ENCODE results near the gene ACADVL. TPM values are rescaled to one million over a fixed set of nuclear protein-coding genes. Genes with fewer than 3 reads are reported as not detected.

Gene ACADVL
- total and polyA plus RNA-seq, 8 donors, result 285 to 654 (median 381) TPM

DNA sequence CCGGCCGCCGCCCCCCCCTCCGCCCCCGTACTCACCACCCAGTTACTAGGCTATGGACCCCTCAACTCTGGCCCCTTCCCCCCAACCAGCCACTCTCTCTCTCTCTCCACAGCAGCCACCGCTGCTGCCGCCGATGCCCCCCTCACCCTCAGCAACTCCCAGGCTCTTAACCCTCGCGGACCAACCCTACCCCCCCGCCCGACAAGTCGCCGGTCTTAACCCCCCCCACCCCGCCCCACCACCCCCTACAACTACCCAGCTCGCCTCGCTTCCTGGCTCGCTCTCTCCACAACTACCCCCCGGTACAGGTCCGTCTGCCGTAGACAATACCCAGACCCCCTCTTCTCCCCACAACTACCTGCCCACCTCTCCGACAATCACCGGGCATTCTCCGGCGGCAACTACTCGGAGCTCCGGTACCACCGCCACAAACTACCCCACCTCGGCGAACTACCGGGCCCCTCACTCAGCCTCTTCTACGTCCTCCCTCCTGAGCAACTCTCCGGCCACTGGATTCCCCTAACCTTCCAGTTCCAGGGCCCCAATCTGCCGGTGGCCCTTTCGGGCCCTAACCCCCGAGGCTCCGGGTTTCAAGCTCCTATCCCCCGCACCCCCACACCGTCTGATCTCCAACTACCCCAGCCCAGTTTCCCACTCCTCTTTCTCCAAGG lies 18.8 kb downstream of the ACADVL start:
- DNase-seq (peak in 2 of 4 donors; percentile 55 to 73), ATAC-seq (no peak)
- H3K4me1 ChIP-seq, result peaks cover 24 to 61% of the 10 kb centered on the region in 2 donors
- H3K36me3 ChIP-seq, result peaks cover 0 to 37% of the 10 kb centered on the region in 2 donors
- peak overlapping the region; percentile 89 to 96 for H3K27ac ChIP-seq
- intact Hi-C loops (cut with DNase I), result no loop called here
- H3K9me3 ChIP-seq, result no peaks in the 10 kb centered on the region
- H3K27me3 ChIP-seq, result no peaks in the 10 kb centered on the region
- TF ChIP-seq, protein P1, sequence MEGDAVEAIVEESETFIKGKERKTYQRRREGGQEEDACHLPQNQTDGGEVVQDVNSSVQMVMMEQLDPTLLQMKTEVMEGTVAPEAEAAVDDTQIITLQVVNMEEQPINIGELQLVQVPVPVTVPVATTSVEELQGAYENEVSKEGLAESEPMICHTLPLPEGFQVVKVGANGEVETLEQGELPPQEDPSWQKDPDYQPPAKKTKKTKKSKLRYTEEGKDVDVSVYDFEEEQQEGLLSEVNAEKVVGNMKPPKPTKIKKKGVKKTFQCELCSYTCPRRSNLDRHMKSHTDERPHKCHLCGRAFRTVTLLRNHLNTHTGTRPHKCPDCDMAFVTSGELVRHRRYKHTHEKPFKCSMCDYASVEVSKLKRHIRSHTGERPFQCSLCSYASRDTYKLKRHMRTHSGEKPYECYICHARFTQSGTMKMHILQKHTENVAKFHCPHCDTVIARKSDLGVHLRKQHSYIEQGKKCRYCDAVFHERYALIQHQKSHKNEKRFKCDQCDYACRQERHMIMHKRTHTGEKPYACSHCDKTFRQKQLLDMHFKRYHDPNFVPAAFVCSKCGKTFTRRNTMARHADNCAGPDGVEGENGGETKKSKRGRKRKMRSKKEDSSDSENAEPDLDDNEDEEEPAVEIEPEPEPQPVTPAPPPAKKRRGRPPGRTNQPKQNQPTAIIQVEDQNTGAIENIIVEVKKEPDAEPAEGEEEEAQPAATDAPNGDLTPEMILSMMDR (IDR thresholded peaks at IDR 0.05), result no peak
- peak overlapping the region; percentile 86 to 99 for H3K4me3 ChIP-seq

GRCh38 chr17:7239091-7240027 lies 19.6 kb downstream of the ACADVL start, which contains the start of gene PHF23:
PHF23 (minus strand) TSS chr17:7239457; CDS start chr17:7239279, 178 bp downstream.
- ATAC-seq (peak; percentile 76), DNase-seq (peak; percentile 99 to 100 (median 100))
- H3K9me3 ChIP-seq, result no peaks in the 10 kb centered on the region
- intact Hi-C loops (cut with DNase I), result no loop called here
- H3K4me1 ChIP-seq, result peaks cover 24 to 64% of the 10 kb centered on the region in 2 donors
- peaks cover 0 to 45% of the 10 kb centered on the region in 2 donors for H3K36me3 ChIP-seq
- no peaks in the 10 kb centered on the region for H3K27me3 ChIP-seq
- TF ChIP-seq, protein P1 (IDR thresholded peaks at IDR 0.05), result peak in 1 of 2 donors; percentile 35
- peak within 1 kb of the TSS; percentile 86 to 99 for H3K4me3 ChIP-seq
- peak within 1 kb of the TSS; percentile 89 to 96 for H3K27ac ChIP-seq

DNA sequence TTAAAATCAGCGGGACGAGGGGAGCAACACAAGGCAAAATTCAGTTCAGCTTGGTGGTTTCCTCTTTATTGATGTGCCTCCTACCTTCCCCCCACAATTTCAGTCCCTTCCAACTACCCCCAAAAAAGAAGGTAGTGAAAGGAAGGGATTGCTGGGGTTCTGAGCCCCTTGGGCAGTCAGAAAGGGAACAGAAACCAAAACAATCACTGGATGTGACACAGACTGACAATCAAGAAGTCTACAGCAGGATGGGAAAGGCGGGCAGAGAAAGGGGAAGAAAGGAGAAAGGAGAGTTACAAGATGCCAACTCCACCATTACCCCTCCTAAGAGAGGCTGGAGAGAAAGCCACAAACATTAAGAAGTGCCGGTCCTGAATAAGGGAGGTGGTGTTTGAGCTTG lies 20.6 kb downstream of the ACADVL start:
- Histone ChIP-seq H3K27ac (peak overlapping the region; percentile 96 to 97), H3K4me3 (peak overlapping the region; percentile 91 to 99), H3K36me3 (peaks cover 0 to 50% of the 10 kb centered on the region in 2 donors), H3K27me3 (no peaks in the 10 kb centered on the region), H3K9me3 (no peaks in the 10 kb centered on the region), H3K4me1 (peaks cover 19 to 55% of the 10 kb centered on the region in 2 donors)
- TF ChIP-seq, protein P1 (IDR thresholded peaks at IDR 0.05), result no peak
- ATAC-seq (no peak), DNase-seq (no peak)
- intact Hi-C loops (cut with DNase I), result no loop called here

DNA sequence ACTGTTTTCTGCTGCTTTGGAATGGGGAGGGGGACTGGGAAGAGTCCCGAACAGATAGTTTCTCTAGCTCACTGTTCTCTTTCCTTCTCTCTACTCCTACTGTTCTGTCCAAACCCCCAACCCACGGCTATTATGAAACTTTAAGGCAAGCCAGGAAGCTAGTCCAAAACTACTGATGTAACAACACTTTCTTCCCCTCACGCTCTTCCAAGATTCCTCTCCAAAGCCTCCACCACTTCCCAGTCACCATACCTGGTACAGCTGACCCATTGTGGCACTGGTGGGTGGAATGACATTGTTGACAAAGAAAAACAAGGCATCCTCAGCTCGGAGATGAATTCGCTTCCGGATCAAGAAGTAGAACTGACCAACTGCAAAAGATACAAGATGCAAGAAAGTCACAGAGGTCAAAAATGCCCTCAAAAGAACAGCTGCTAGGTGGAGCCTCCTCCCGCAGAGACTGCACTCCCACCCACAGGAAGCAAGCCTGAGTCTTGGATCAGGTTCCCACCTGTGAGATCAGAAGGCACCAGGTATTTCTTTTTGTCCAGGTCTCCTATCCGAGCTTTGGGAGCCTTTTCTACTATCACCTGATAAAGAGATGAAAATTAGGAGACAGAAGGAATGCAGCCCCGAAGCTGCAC lies 21.5 kb downstream of the ACADVL start:
- Histone ChIP-seq H3K9me3 (no peaks in the 10 kb centered on the region), H3K4me1 (peaks cover 17 to 47% of the 10 kb centered on the region in 2 donors), H3K4me3 (peak overlapping the region; percentile 91 to 99), H3K27me3 (no peaks in the 10 kb centered on the region), H3K36me3 (peaks cover 0 to 50% of the 10 kb centered on the region in 2 donors), H3K27ac (peak overlapping the region; percentile 96 to 97)
- intact Hi-C loops (cut with DNase I), result no loop called here
- ATAC-seq, result no peak
- DNase-seq, result no peak
- TF ChIP-seq, protein P1 (IDR thresholded peaks at IDR 0.05), result no peak
